ENCODE data around the gene SLC25A47.
"Not testable (repeated sequence)": the region's sequence is repeated elsewhere in the genome, so short reads cannot be mapped to it uniquely, and the experiment has no call there.

The SLC25A47 gene

GRCh38 chr14:100327128-100327527, 4.0 kb downstream of the SLC25A47 start:
- no peak for DNase-seq (ENCODE audit: low read depth in 2 of 2)

- no peak for DNase-seq (ENCODE audit: low read depth in 2 of 2)
Measured at GRCh38 chr14:100328495-100329163, 5.5 kb downstream of the SLC25A47 start.

- no peak for DNase-seq (ENCODE audit: low read depth in 2 of 2)
Measured at GRCh38 chr14:100329233-100330006, 6.3 kb downstream of the SLC25A47 start.

- no peak for DNase-seq (ENCODE audit: low read depth in 2 of 2)
Measured at GRCh38 chr14:100330007-100330344, 6.8 kb downstream of the SLC25A47 start.

GRCh38 chr14:100330388-100330931, 7.3 kb downstream of the SLC25A47 start:
- DNase-seq (ENCODE audit: low read depth in 2 of 2) = no peak

- DNase-seq (ENCODE audit: low read depth in 2 of 2) = no peak
Measured at GRCh38 chr14:100332071-100332639, 9.0 kb downstream of the SLC25A47 start.

GRCh38 chr14:100332797-100333196, 9.7 kb downstream of the SLC25A47 start:
- no peak for DNase-seq (ENCODE audit: low read depth in 2 of 2)

GRCh38 chr14:100333311-100333710, 10.2 kb downstream of the SLC25A47 start:
- no peak for DNase-seq (ENCODE audit: low read depth in 2 of 2)

- no peak for DNase-seq (ENCODE audit: low read depth in 2 of 2)
Measured at GRCh38 chr14:100333827-100334226, 10.7 kb downstream of the SLC25A47 start.

- no peak for DNase-seq (ENCODE audit: low read depth in 2 of 2)
Measured at GRCh38 chr14:100334904-100335303, 11.8 kb downstream of the SLC25A47 start.

GRCh38 chr14:100336618-100337530, 13.7 kb downstream of the SLC25A47 start:
- no peak for DNase-seq (ENCODE audit: low read depth in 2 of 2)

- DNase-seq (ENCODE audit: low read depth in 2 of 2) = no peak
Measured at GRCh38 chr14:100339766-100340422, 16.8 kb downstream of the SLC25A47 start.

- no peak for DNase-seq (ENCODE audit: low read depth in 2 of 2)
Measured at GRCh38 chr14:100340423-100340813, 17.3 kb downstream of the SLC25A47 start.

GRCh38 chr14:100341301-100342031, 18.3 kb downstream of the SLC25A47 start:
- DNase-seq (ENCODE audit: low read depth in 2 of 2) = no peak

- DNase-seq (ENCODE audit: low read depth in 2 of 2) = no peak
Measured at GRCh38 chr14:100342195-100342594, 19.1 kb downstream of the SLC25A47 start.

- not testable (repeated sequence) for DNase-seq (ENCODE audit: low read depth in 2 of 2)
Measured at GRCh38 chr14:100342826-100343225, 19.7 kb downstream of the SLC25A47 start.

- not testable (repeated sequence) for DNase-seq (ENCODE audit: low read depth in 2 of 2)
Measured at GRCh38 chr14:100344657-100345056, 21.5 kb downstream of the SLC25A47 start.

- DNase-seq (ENCODE audit: low read depth in 2 of 2) = no peak
Measured at GRCh38 chr14:100345711-100346110, 22.6 kb downstream of the SLC25A47 start.

GRCh38 chr14:100346306-100347091, 23.4 kb downstream of the SLC25A47 start:
- DNase-seq (ENCODE audit: low read depth in 2 of 2) = no peak

Data from stimulated activated CD8-positive, alpha-beta memory T cell treated with anti-CD3 and anti-CD28 coated beads, Interleukin-2, amount 100 ng/mL, for 1 hour (primary cell).